Measurements from ENCODE around the gene RFPL3. TPM values are rescaled to one million over a fixed set of nuclear protein-coding genes. Genes with fewer than 3 reads are reported as not detected.

The RFPL3 gene
- total RNA-seq, 4 donors from 2014 or later, result not detected

DNA sequence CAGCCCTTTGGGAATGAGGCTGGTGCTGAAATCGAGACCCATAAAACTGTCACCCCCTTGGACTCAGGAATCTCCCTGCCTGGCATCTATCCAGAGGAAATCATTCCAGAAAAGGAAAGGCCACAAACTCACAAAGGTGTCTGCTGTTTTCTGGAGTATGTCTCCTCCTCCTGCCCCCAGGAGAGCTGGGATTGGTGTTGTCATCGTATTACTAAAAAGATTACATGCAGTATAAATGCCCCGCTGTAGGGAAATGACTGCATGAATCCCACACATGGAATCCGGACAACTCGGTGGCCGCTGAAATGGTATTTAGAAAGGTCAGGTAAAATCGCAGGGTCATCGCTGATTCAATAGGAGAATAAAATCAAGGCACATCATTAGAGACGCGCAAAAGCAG lies 18.9 kb upstream of the RFPL3 start:
- Histone ChIP-seq H3K4me3 (no peak overlapping the region), H3K27me3 (peaks cover 0 to 4% of the 10 kb centered on the region in 2 donors), H3K27ac (no peak overlapping the region), H3K9me3 (no peaks in the 10 kb centered on the region), H3K4me1 (peaks cover 0 to 21% (median 0%) of the 10 kb centered on the region in 4 donors), H3K36me3 (no peaks in the 10 kb centered on the region)
- TF ChIP-seq EP300 (IDR thresholded peaks at IDR 0.05) (no peak), POLR2A (IDR thresholded peaks at IDR 0.05) (no peak), CTCF (IDR thresholded peaks at IDR 0.05) (no peak)
- DNase-seq (ENCODE audit: low spot score in 2 of 2), result no peak
- 73 to 77% methylated on average over 10 of the region's 10 CpGs for WGBS, 2 donors

DNA sequence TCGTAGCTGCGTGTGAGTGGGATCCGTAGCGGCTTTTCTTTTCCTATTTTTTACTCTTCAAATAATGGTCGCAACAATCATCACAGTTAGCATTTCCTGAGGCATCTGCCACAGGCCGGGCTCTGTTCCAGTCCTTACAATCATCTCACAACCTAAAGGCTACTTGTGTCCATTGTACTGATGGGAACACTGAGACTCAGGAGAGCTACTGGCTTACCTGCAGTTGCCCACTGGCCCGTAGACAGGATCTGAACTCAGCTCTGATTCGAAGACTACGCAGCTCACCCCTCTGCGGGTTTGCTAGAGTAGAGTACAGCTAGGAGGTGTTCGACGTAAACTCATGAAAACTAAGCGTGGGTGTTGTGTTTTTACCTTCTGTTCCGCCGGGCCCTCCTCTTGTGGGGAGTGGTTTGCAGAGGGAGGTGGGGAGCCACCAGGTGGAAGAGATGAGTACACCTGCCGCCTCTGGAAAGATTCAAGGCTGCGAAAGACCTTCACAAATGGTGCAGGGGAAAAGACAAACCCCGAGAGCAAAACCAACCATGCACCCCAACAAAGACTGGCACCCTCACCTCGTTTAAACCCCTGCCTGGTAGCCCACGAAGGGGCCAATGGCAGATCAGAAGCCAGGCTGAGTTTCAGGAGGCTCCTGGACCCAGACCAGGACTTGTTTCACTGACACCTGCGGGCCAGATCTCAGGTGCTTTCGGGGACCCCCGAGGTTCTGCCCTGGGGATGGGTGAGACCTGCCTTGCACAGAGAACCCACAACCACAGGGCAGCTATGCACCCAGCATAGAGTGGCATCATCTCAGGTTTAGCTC lies 18.3 kb upstream of the RFPL3 start:
- DNase-seq (ENCODE audit: low spot score in 2 of 2), result no peak
- TF ChIP-seq EP300 (IDR thresholded peaks at IDR 0.05) (no peak), POLR2A (IDR thresholded peaks at IDR 0.05) (no peak), CTCF (IDR thresholded peaks at IDR 0.05) (no peak)
- WGBS, 2 donors, result 89 to 92% methylated on average over 23 of the region's 23 CpGs

DNA sequence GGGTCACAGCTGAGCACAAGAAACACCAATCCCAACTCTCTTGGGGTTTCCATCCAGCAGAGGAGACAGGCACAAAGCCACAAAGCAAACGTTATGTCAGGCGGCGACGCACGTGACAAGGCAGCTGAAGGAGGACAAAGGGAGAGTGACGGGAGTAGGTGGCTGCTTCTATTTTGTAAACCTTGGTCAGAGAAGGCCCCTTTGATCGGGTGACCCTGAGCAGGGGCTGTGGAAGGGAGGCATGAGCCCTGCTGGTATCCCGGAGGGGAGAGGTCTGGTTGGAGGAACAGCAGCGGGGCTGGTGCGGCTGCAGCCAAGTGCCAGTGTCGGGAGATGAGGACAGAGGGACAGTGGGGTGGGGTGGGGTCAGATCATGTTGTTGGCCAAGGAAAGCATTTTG lies 17.3 kb upstream of the RFPL3 start:
- no peak for TF ChIP-seq POLR2A (IDR thresholded peaks at IDR 0.05)
- TF ChIP-seq CTCF (IDR thresholded peaks at IDR 0.05), result no peak
- no peak for TF ChIP-seq EP300 (IDR thresholded peaks at IDR 0.05)
- peaks cover 0 to 20% (median 0%) of the 10 kb centered on the region in 4 donors for H3K4me1 ChIP-seq
- H3K36me3 ChIP-seq, result no peaks in the 10 kb centered on the region
- no peaks in the 10 kb centered on the region for H3K9me3 ChIP-seq
- DNase-seq (ENCODE audit: low spot score in 2 of 2), result no peak
- H3K27ac ChIP-seq, result no peak overlapping the region
- 75 to 76% methylated on average over 11 of the region's 11 CpGs for WGBS, 2 donors
- H3K4me3 ChIP-seq, result no peak overlapping the region
- peaks cover 0 to 4% of the 10 kb centered on the region in 2 donors for H3K27me3 ChIP-seq

More for the DNA sequence above, 18.3 kb upstream of the RFPL3 start:
- no peak overlapping the region for H3K4me3 ChIP-seq
- no peak overlapping the region for H3K27ac ChIP-seq
- H3K36me3 ChIP-seq, result no peaks in the 10 kb centered on the region
- peaks cover 0 to 4% of the 10 kb centered on the region in 2 donors for H3K27me3 ChIP-seq
- no peaks in the 10 kb centered on the region for H3K9me3 ChIP-seq
- H3K4me1 ChIP-seq, result peaks cover 0 to 21% (median 0%) of the 10 kb centered on the region in 4 donors

DNA sequence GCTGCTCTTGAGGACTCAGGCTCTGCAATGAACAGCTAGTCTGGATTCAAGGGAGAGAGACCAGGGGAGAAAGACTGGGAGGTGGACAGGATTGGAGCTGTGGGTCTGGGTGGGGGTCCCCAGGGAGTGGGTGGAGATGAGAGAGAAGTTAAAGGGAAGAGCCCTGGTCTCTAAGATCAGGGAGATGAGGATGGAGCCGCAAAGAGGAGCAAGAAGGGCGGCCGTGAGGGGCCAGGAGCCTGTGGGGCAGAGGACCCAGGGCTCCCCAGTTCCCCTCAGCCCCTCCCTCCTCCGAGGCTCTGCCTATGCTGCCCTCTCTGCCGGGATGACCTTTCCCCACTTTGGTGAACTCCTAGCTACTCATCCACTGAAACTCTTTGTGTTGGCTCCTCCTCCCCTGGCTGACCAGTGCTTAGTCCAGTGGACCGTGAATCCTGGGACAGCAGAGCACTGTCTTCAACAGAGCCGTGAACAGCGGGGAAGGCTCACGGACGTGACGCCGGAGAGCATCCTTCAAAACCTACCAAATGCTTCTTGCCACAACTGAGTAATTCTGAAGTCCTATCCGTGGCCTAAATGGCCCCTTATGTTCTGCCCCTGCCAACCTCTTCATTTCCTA lies 16.4 kb upstream of the RFPL3 start:
- DNase-seq (ENCODE audit: low spot score in 2 of 2), result no peak
- H3K36me3 ChIP-seq, result no peaks in the 10 kb centered on the region
- TF ChIP-seq POLR2A (IDR thresholded peaks at IDR 0.05) (no peak), EP300 (IDR thresholded peaks at IDR 0.05) (no peak), CTCF (IDR thresholded peaks at IDR 0.05) (no peak)
- no peak overlapping the region for H3K27ac ChIP-seq
- H3K9me3 ChIP-seq, result no peaks in the 10 kb centered on the region
- H3K4me1 ChIP-seq, result peaks cover 0 to 12% (median 0%) of the 10 kb centered on the region in 4 donors
- H3K27me3 ChIP-seq, result peaks cover 0 to 4% of the 10 kb centered on the region in 2 donors
- WGBS, 2 donors, result 59 to 62% methylated on average over 13 of the region's 13 CpGs
- H3K4me3 ChIP-seq, result no peak overlapping the region

DNA sequence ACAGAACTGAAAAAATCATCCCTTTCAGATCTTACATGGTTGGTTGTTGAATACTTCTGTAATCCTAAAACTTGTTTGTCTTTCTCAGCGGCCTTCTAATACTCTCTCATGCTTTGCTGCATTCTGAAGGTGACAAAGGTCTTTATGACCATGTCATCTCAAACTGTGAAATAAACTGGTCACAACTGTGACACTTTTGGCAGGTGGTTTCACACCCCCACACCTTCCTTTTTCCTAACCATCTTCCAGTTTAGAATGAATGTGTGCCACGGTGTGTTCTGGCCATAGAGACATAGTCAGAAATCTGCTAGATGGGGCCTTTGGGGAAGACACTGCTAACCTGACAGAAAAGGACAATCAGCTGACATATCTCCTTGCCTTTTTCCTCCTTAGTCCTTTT lies 14.7 kb upstream of the RFPL3 start:
- H3K4me1 ChIP-seq, result no peaks in the 10 kb centered on the region
- H3K27me3 ChIP-seq, result peaks cover 0 to 4% of the 10 kb centered on the region in 2 donors
- H3K27ac ChIP-seq, result no peak overlapping the region
- WGBS, 2 donors, result 74 to 80% methylated on average over 2 of the region's 2 CpGs
- no peak for TF ChIP-seq POLR2A (IDR thresholded peaks at IDR 0.05)
- no peak for TF ChIP-seq EP300 (IDR thresholded peaks at IDR 0.05)
- TF ChIP-seq CTCF (IDR thresholded peaks at IDR 0.05), result no peak
- no peak for DNase-seq (ENCODE audit: low spot score in 2 of 2)
- no peak overlapping the region for H3K4me3 ChIP-seq
- no peaks in the 10 kb centered on the region for H3K9me3 ChIP-seq
- no peaks in the 10 kb centered on the region for H3K36me3 ChIP-seq

Measured in tibial nerve (tissue), 4 donors.